Mesenchymal stem cell (in vitro differentiated cells and primary cell): Measurements from ENCODE around the gene TECR.
A peak's percentile ranks its signal among the peaks of the same experiment; 100 is the strongest.

Experiments used
- DNase-seq: peaks from one replicate; pipeline ENCODE4 v3.0.0-alpha.2; 2013
- H2AFZ ChIP-seq: one replicate; pipeline ENCODE4 v1.6.1; 2013; ENCODE audit warnings: low read depth, mild to moderate bottlenecking, control low read depth, inconsistent platforms, low read length, moderate library complexity
- H2AK5ac ChIP-seq: 2 replicates; pipeline ENCODE4 v1.6.1; 2013; ENCODE audit warnings: low read length, moderate library complexity, mild to moderate bottlenecking, inconsistent platforms; ENCODE audit not compliant: severe bottlenecking
- H2BK120ac ChIP-seq: one replicate; pipeline ENCODE4 v1.6.1; 2013; ENCODE audit warnings: low read depth, mild to moderate bottlenecking, inconsistent platforms, low read length, moderate library complexity
- H2BK12ac ChIP-seq, 2 experiments: one replicate each; pipeline ENCODE4 v1.6.1; 2013; ENCODE audit warnings: inconsistent platforms in 2 of 2, low read length in 2 of 2, mild to moderate bottlenecking in 2 of 2, moderate library complexity in 2 of 2, control low read depth in 1 of 2
- H2BK15ac ChIP-seq: one replicate; pipeline ENCODE4 v1.6.1; 2013; ENCODE audit warnings: mild to moderate bottlenecking, low read depth, inconsistent platforms; ENCODE audit not compliant: poor library complexity, severe bottlenecking
- H2BK5ac ChIP-seq: 2 replicates; pipeline ENCODE4 v1.6.1; 2013; ENCODE audit warnings: low read depth, mild to moderate bottlenecking, low read length, control low read depth, inconsistent platforms; ENCODE audit not compliant: poor library complexity, severe bottlenecking
- H3K14ac ChIP-seq, 2 experiments: one replicate each; pipeline ENCODE4 v1.6.1; 2013; ENCODE audit warnings: inconsistent platforms in 2 of 2, low read length in 2 of 2, control low read depth in 1 of 2, mild to moderate bottlenecking in 1 of 2, moderate library complexity in 1 of 2
- H3K18ac ChIP-seq, 2 experiments: one replicate each; pipeline ENCODE4 v1.6.1; 2013; ENCODE audit warnings: inconsistent platforms in 2 of 2, low read length in 2 of 2, control low read depth in 1 of 2, low read depth in 1 of 2, mild to moderate bottlenecking in 1 of 2
- H3K23ac ChIP-seq, 2 experiments: one replicate each; pipeline ENCODE4 v1.6.1; 2013; ENCODE audit warnings: inconsistent platforms in 2 of 2, low read length in 2 of 2, mild to moderate bottlenecking in 2 of 2, moderate library complexity in 2 of 2, control low read depth in 1 of 2
- H3K27ac ChIP-seq: 2 replicates; pipeline ENCODE4 v1.5.1; 2013; ENCODE audit warnings: mild to moderate bottlenecking, moderate library complexity, low read length, control low read depth, inconsistent platforms; ENCODE audit not compliant: poor library complexity, severe bottlenecking
- H3K27me3 ChIP-seq, 2 experiments: 2 replicates each; pipeline versions ENCODE4 v1.6.1 to v1.7.0; 2013; ENCODE audit warnings: low read length in 2 of 2, mild to moderate bottlenecking in 2 of 2, moderate library complexity in 2 of 2, control low read depth in 1 of 2, inconsistent platforms in 1 of 2; ENCODE audit not compliant: control insufficient read depth in 1 of 2, insufficient read depth in 1 of 2
- H3K36me3 ChIP-seq, 2 experiments: 2 replicates each; pipeline versions ENCODE4 v1.6.1 to v1.7.0; 2013; ENCODE audit warnings: low read length in 2 of 2, control low read depth in 1 of 2, inconsistent platforms in 1 of 2, low read depth in 1 of 2, mild to moderate bottlenecking in 1 of 2; ENCODE audit not compliant: insufficient read depth in 2 of 2, control insufficient read depth in 1 of 2
- H3K4ac ChIP-seq, 2 experiments: one replicate each; pipeline ENCODE4 v1.6.1; 2013; ENCODE audit warnings: inconsistent platforms in 2 of 2, low read length in 2 of 2, mild to moderate bottlenecking in 2 of 2, moderate library complexity in 2 of 2, control low read depth in 1 of 2, low read depth in 1 of 2
- H3K4me1 ChIP-seq: 2 replicates; pipeline ENCODE4 v1.6.1; 2013; ENCODE audit warnings: low read depth, low read length, control low read depth; ENCODE audit not compliant: control insufficient read depth, insufficient read depth
- H3K4me2 ChIP-seq: 2 replicates; pipeline ENCODE4 v1.6.1; 2013; ENCODE audit warnings: low read length, mild to moderate bottlenecking, inconsistent platforms; ENCODE audit not compliant: poor library complexity, severe bottlenecking
- H3K4me3 ChIP-seq, 2 experiments: 2 replicates each; pipeline versions ENCODE4 v1.5.1 to v1.7.0; 2013; ENCODE audit warnings: low read length in 2 of 2, mild to moderate bottlenecking in 2 of 2, control low read depth in 1 of 2, low read depth in 1 of 2; ENCODE audit not compliant: insufficient read depth in 1 of 2
- H3K79me1 ChIP-seq: replicated peaks from 2 replicates; pipeline ENCODE4 v1.6.1; 2013; ENCODE audit warnings: mild to moderate bottlenecking, control low read depth, low read length, inconsistent platforms; ENCODE audit not compliant: poor library complexity, severe bottlenecking
- H3K9ac ChIP-seq: 2 replicates; pipeline ENCODE4 v1.7.0; 2013; ENCODE audit warnings: mild to moderate bottlenecking, low read length, moderate library complexity
- H3K9me3 ChIP-seq: 2 replicates; pipeline ENCODE4 v1.7.0; 2013; ENCODE audit warnings: mild to moderate bottlenecking, low read length; ENCODE audit not compliant: control insufficient read depth
- H4K8ac ChIP-seq: one replicate; pipeline ENCODE4 v1.6.1; 2013; ENCODE audit warnings: inconsistent platforms, mild to moderate bottlenecking, low read length, moderate library complexity
- H4K91ac ChIP-seq: one replicate; pipeline ENCODE4 v1.6.1; 2013; ENCODE audit warnings: mild to moderate bottlenecking, low read length, inconsistent platforms
- WGBS: methylation state at CpG from one replicate; pipeline ENCODE4 v1.1.7; 2013; ENCODE audit warnings: mixed read lengths; 5-methylcytosine and 5-hydroxymethylcytosine counted together

Gene TECR

GRCh38 chr19:14517840-14518505 is 11.4 kb upstream of the TECR start, which contains the start of gene DNAJB1:
Gene DNAJB1, minus strand, starts transcription at chr19:14518397. Its CDS starts 48 bp downstream, at chr19:14518349.
- Histone ChIP-seq H3K14ac (peak within 1 kb of the TSS in 1 of 2 experiments; percentile 99), H3K27me3 (no peaks in the 10 kb centered on the region), H2BK120ac (peak within 1 kb of the TSS; percentile 85), H2BK12ac (peak within 1 kb of the TSS; percentile 74 to 95), H2BK15ac (peak within 1 kb of the TSS; percentile 97), H3K18ac (peak within 1 kb of the TSS; percentile 92 to 99), H4K91ac (peak within 1 kb of the TSS; percentile 93), H2BK5ac (peak within 1 kb of the TSS; percentile 94), H3K27ac (peak within 1 kb of the TSS; percentile 91), H2AK5ac (peak within 1 kb of the TSS; percentile 82), H3K23ac (peak within 1 kb of the TSS in 1 of 2 experiments; percentile 96), H4K8ac (peak within 1 kb of the TSS; percentile 91), H2AFZ (peak within 1 kb of the TSS; percentile 72), H3K9me3 (no peaks in the 10 kb centered on the region), H3K36me3 (peaks cover 32 to 39% of the 10 kb centered on the region in 2 experiments), H3K9ac (peak within 1 kb of the TSS; percentile 98), H3K4me2 (peak within 1 kb of the TSS; percentile 83), H3K4me1 (peaks cover 30% of the 10 kb centered on the region), H3K4ac (peak within 1 kb of the TSS; percentile 91 to 96), H3K4me3 (peak within 1 kb of the TSS; percentile 89 to 99), H3K79me1 (peaks cover 4% of the 10 kb centered on the region)
- DNase-seq, result peak; percentile 92
- under 1% methylated on average over 43 of the region's 82 CpGs for WGBS

- H3K4ac ChIP-seq, result peak overlapping the region; percentile 64
- 99% methylated on average over 14 of the region's 22 CpGs for WGBS
- H2BK120ac ChIP-seq, result peak overlapping the region; percentile 45
- H3K36me3 ChIP-seq, result peaks cover 19 to 26% of the 10 kb centered on the region in 2 experiments
- peak overlapping the region; percentile 71 for H3K9ac ChIP-seq
- H3K18ac ChIP-seq, result peak overlapping the region; percentile 30 to 53
- H3K4me3 ChIP-seq, result no peak overlapping the region
- no peak overlapping the region for H3K23ac ChIP-seq
- no peak for DNase-seq
- peak overlapping the region; percentile 91 for H3K27ac ChIP-seq
- no peak overlapping the region for H2AFZ ChIP-seq
- H3K4me1 ChIP-seq, result peaks cover 29% of the 10 kb centered on the region
- no peak overlapping the region for H2BK5ac ChIP-seq
- H4K8ac ChIP-seq, result peak overlapping the region; percentile 75
- no peak overlapping the region for H3K4me2 ChIP-seq
- no peak overlapping the region for H3K14ac ChIP-seq
- peaks cover 3% of the 10 kb centered on the region for H3K79me1 ChIP-seq
- no peaks in the 10 kb centered on the region for H3K27me3 ChIP-seq
- no peaks in the 10 kb centered on the region for H3K9me3 ChIP-seq
- peak overlapping the region; percentile 86 for H2BK15ac ChIP-seq
- H4K91ac ChIP-seq, result peak overlapping the region; percentile 61
- H2BK12ac ChIP-seq, result peak overlapping the region; percentile 68 to 78
- peak overlapping the region; percentile 82 for H2AK5ac ChIP-seq
Measured at GRCh38 chr19:14519245-14519859, 10.0 kb upstream of the TECR start.

GRCh38 chr19:14519860-14520407 is 9.5 kb upstream of the TECR start:
- H3K79me1 ChIP-seq, result no peaks in the 10 kb centered on the region
- H3K4ac ChIP-seq, result peak overlapping the region in 1 of 2 experiments; percentile 35
- peak overlapping the region; percentile 82 for H2AK5ac ChIP-seq
- H3K36me3 ChIP-seq, result peaks cover 14 to 20% of the 10 kb centered on the region in 2 experiments
- H3K14ac ChIP-seq, result no peak overlapping the region
- H4K91ac ChIP-seq, result no peak overlapping the region
- peak overlapping the region; percentile 26 for H2BK15ac ChIP-seq
- 29% methylated on average over 2 of the region's 2 CpGs for WGBS
- no peak overlapping the region for H3K18ac ChIP-seq
- peaks cover 27% of the 10 kb centered on the region for H3K4me1 ChIP-seq
- peak overlapping the region; percentile 75 for H4K8ac ChIP-seq
- peak overlapping the region; percentile 91 for H3K27ac ChIP-seq
- no peak overlapping the region for H3K4me2 ChIP-seq
- peak overlapping the region in 1 of 2 experiments; percentile 68 for H2BK12ac ChIP-seq
- peak; percentile 79 for DNase-seq
- H3K27me3 ChIP-seq, result no peaks in the 10 kb centered on the region
- no peak overlapping the region for H3K23ac ChIP-seq
- no peak overlapping the region for H2BK120ac ChIP-seq
- H2BK5ac ChIP-seq, result no peak overlapping the region
- peak overlapping the region; percentile 50 for H3K9ac ChIP-seq
- no peak overlapping the region for H2AFZ ChIP-seq
- H3K9me3 ChIP-seq, result no peaks in the 10 kb centered on the region
- no peak overlapping the region for H3K4me3 ChIP-seq

GRCh38 chr19:14520543-14520942 is 8.9 kb upstream of the TECR start:
- Histone ChIP-seq H3K4ac (no peak overlapping the region), H3K14ac (no peak overlapping the region), H3K27me3 (no peaks in the 10 kb centered on the region), H2AK5ac (no peak overlapping the region), H3K4me2 (no peak overlapping the region), H3K4me1 (peaks cover 23% of the 10 kb centered on the region), H2BK5ac (no peak overlapping the region), H3K4me3 (no peak overlapping the region), H3K23ac (no peak overlapping the region), H3K18ac (no peak overlapping the region), H2BK12ac (no peak overlapping the region), H2BK15ac (no peak overlapping the region), H2AFZ (no peak overlapping the region), H4K8ac (no peak overlapping the region), H3K36me3 (peaks cover 8 to 14% of the 10 kb centered on the region in 2 experiments), H2BK120ac (no peak overlapping the region), H3K9me3 (no peaks in the 10 kb centered on the region), H4K91ac (no peak overlapping the region), H3K79me1 (no peaks in the 10 kb centered on the region), H3K9ac (peak overlapping the region; percentile 50), H3K27ac (peak overlapping the region; percentile 91)
- WGBS, result 92% methylated on average over 3 of the region's 4 CpGs
- DNase-seq, result no peak
